ENCODE data around the gene LEKR1.

DNA sequence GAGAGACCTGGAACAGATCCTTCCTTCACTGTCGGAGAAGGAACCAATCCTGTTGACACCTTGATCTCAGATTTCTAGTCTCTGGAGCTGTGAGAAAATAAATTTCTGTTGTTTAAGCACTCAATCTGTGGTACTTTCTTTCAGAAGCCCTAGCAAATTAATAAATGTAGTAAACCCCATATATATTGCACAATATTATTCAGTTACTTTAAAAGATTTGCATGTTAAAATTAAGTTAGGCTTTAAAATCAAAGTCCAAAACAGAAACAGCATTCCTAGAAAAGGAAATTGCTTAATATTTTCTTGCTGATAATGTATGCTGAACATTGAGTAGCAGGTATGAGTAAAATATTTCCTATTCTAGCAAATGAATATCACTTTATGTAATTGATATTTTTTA, 113.2 kb downstream of the LEKR1 start:
- no peak for TF ChIP-seq POLR2A (IDR thresholded peaks at IDR 0.05)
- TF ChIP-seq, protein P1, sequence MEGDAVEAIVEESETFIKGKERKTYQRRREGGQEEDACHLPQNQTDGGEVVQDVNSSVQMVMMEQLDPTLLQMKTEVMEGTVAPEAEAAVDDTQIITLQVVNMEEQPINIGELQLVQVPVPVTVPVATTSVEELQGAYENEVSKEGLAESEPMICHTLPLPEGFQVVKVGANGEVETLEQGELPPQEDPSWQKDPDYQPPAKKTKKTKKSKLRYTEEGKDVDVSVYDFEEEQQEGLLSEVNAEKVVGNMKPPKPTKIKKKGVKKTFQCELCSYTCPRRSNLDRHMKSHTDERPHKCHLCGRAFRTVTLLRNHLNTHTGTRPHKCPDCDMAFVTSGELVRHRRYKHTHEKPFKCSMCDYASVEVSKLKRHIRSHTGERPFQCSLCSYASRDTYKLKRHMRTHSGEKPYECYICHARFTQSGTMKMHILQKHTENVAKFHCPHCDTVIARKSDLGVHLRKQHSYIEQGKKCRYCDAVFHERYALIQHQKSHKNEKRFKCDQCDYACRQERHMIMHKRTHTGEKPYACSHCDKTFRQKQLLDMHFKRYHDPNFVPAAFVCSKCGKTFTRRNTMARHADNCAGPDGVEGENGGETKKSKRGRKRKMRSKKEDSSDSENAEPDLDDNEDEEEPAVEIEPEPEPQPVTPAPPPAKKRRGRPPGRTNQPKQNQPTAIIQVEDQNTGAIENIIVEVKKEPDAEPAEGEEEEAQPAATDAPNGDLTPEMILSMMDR (IDR thresholded peaks at IDR 0.05), result no peak

Data from testis (tissue), 2 donors.